Measurements from ENCODE around the gene ZNF776. TPM values are rescaled to one million over a fixed set of nuclear protein-coding genes. Genes with fewer than 3 reads are reported as not detected.

The ZNF776 gene
- total RNA-seq, 6 experiments from 2014 or later, result 3.7 to 11.6 (median 5.7) TPM

GRCh38 chr19:57803265-57803593 is 56.6 kb downstream of the ZNF776 start:
- intact Hi-C loops (cut with DNase I), result no loop called here
- H3K4me3 ChIP-seq, result peak overlapping the region; percentile 37 to 55 (median 52)
- H3K27me3 ChIP-seq, result no peaks in the 10 kb centered on the region
- no peaks in the 10 kb centered on the region for H3K9me3 ChIP-seq
- DNase-seq (no peak), ATAC-seq (peak in 1 of 4 donors; percentile 32)
- peaks cover 0 to 51% (median 17%) of the 10 kb centered on the region in 4 donors for H3K4me1 ChIP-seq
- H3K27ac ChIP-seq, result peak overlapping the region; percentile 60 to 78 (median 65)
- TF ChIP-seq POLR2A (IDR thresholded peaks at IDR 0.05), result no peak
- TF ChIP-seq CTCF (IDR thresholded peaks at IDR 0.05), result no peak
- H3K36me3 ChIP-seq, result peaks cover 0 to 7% (median 0%) of the 10 kb centered on the region in 4 donors
- WGBS (ENCODE audit: insufficient coverage, low coverage, low lambda C conversion rate, missing lambda C conversion rate), result 2% methylated on average over 6 of the region's 6 CpGs

- DNase-seq (peak in 2 of 3 donors; percentile 44 to 65), ATAC-seq (peak; percentile 70 to 86 (median 80))
- 9% methylated on average over 19 of the region's 19 CpGs for WGBS (ENCODE audit: insufficient coverage, low coverage, low lambda C conversion rate, missing lambda C conversion rate)
- intact Hi-C loops (cut with DNase I), result no loop called here
- Histone ChIP-seq H3K4me3 (peak overlapping the region; percentile 37 to 55 (median 52)), H3K36me3 (peaks cover 0 to 11% (median 1%) of the 10 kb centered on the region in 4 donors), H3K27me3 (no peaks in the 10 kb centered on the region), H3K4me1 (peaks cover 0 to 46% (median 15%) of the 10 kb centered on the region in 4 donors), H3K27ac (peak overlapping the region; percentile 60 to 78 (median 65)), H3K9me3 (no peaks in the 10 kb centered on the region)
- TF ChIP-seq POLR2A (IDR thresholded peaks at IDR 0.05) (no peak), CTCF (IDR thresholded peaks at IDR 0.05) (no peak)
These were observed 57.1 kb downstream of the ZNF776 start for GRCh38 chr19:57803594-57804325.

GRCh38 chr19:57807541-57807940 is 60.9 kb downstream of the ZNF776 start:
- H3K27me3 ChIP-seq, result no peaks in the 10 kb centered on the region
- peaks cover 0 to 27% (median 5%) of the 10 kb centered on the region in 4 donors for H3K36me3 ChIP-seq
- H3K27ac ChIP-seq, result no peak overlapping the region
- 28% methylated on average over 1 of the region's 2 CpGs for WGBS (ENCODE audit: insufficient coverage, low coverage, low lambda C conversion rate, missing lambda C conversion rate)
- ATAC-seq (peak; percentile 21 to 61 (median 26)), DNase-seq (peak in 1 of 3 donors; percentile 52)
- TF ChIP-seq CTCF (IDR thresholded peaks at IDR 0.05), result no peak
- no peak for TF ChIP-seq POLR2A (IDR thresholded peaks at IDR 0.05)
- intact Hi-C loops (cut with DNase I), result no loop called here
- H3K9me3 ChIP-seq, result no peaks in the 10 kb centered on the region
- no peak overlapping the region for H3K4me3 ChIP-seq
- H3K4me1 ChIP-seq, result peaks cover 0 to 69% (median 22%) of the 10 kb centered on the region in 4 donors

Other genes with a start within 250 kb of the ZNF776 start
- gene ZNF773, start 246.9 kb upstream of the ZNF776 start, total RNA-seq, result 1 to 10 TPM; 1.3 to 4.1 (median 2.2) TPM
- 1 to 10 TPM in 2 of 6 experiments, under 1 TPM in 4; 0.61 to 1.8 (median 0.90) TPM for gene ZNF549, start 219.5 kb upstream of the ZNF776 start, total RNA-seq
- gene ZNF550, start 187.0 kb upstream of the ZNF776 start, total RNA-seq, result 1 to 10 TPM in 5 of 6 experiments, under 1 TPM in 1; 0.92 to 6.9 (median 2.5) TPM
- 1 to 10 TPM in 4 of 6 experiments, under 1 TPM in 2; 0.43 to 1.8 (median 1.2) TPM for gene ZNF416, start 167.9 kb upstream of the ZNF776 start, total RNA-seq
- gene ZIK1, start 162.7 kb upstream of the ZNF776 start, total RNA-seq, result 1 to 10 TPM in 1 of 6 experiments, under 1 TPM in 5; 0.31 to 4.2 (median 0.39) TPM
- 1 to 10 TPM in 1 of 6 experiments, under 1 TPM in 5; 0.25 to 1.2 (median 0.49) TPM for gene ZNF530, start 146.9 kb upstream of the ZNF776 start, total RNA-seq
- 1 to 10 TPM; 3.6 to 8.9 (median 5.0) TPM for gene ZNF134, start 132.6 kb upstream of the ZNF776 start, total RNA-seq
- 1 to 10 TPM; 1.7 to 5.4 (median 3.9) TPM for gene ZNF211, start 113.6 kb upstream of the ZNF776 start, total RNA-seq
- gene ZSCAN4, start 77.9 kb upstream of the ZNF776 start, total RNA-seq, result not detected
- 1 to 10 TPM in 4 of 6 experiments, under 1 TPM in 2; 0.77 to 2.2 (median 1.4) TPM for gene ZNF551, start 64.8 kb upstream of the ZNF776 start, total RNA-seq
- gene ZNF154, start 37.6 kb upstream of the ZNF776 start, total RNA-seq, result 1 to 10 TPM in 1 of 6 experiments, under 1 TPM in 5; 0.31 to 1.2 (median 0.60) TPM
- 1 to 10 TPM; 1.1 to 2.5 (median 1.9) TPM for gene ZNF671, start 19.2 kb upstream of the ZNF776 start, total RNA-seq
- gene ZNF586, start 22.9 kb downstream of the ZNF776 start, total RNA-seq, result 1 to 10 TPM; 4.0 to 8.4 (median 5.9) TPM
- 1 to 10 TPM; 2.6 to 9.0 (median 4.9) TPM for gene ZNF552, start 68.1 kb downstream of the ZNF776 start, total RNA-seq
- gene ZNF587B, start 83.5 kb downstream of the ZNF776 start, total RNA-seq, result 10 to 100 TPM in 3 of 6 experiments, 1 to 10 TPM in 3; 7.2 to 13.1 (median 10.4) TPM
- 10 to 100 TPM in 5 of 6 experiments, 1 to 10 TPM in 1; 5.2 to 20.2 (median 12.6) TPM for gene ZNF587, start 103.0 kb downstream of the ZNF776 start, total RNA-seq
- 10 to 100 TPM in 3 of 6 experiments, 1 to 10 TPM in 3; 5.1 to 11.7 (median 8.7) TPM for gene ZNF814, start 142.2 kb downstream of the ZNF776 start, total RNA-seq
- 10 to 100 TPM in 3 of 6 experiments, 1 to 10 TPM in 3; 4.1 to 12.6 (median 7.8) TPM for gene ZNF417, start 169.8 kb downstream of the ZNF776 start, total RNA-seq
- 1 to 10 TPM; 1.0 to 3.7 (median 2.4) TPM for gene ZNF418, start 188.6 kb downstream of the ZNF776 start, total RNA-seq
- gene ZNF256, start 200.9 kb downstream of the ZNF776 start, total RNA-seq, result 1 to 10 TPM in 2 of 6 experiments, under 1 TPM in 4; 0.50 to 1.6 (median 0.75) TPM
- gene C19orf18, start 227.7 kb downstream of the ZNF776 start, total RNA-seq, result under 1 TPM in 3 of 6 experiments, not detected in 3; 0.24 to 0.88 (median 0.39) TPM